AG04450 (cell line): ENCODE data around the gene PLPP6. TPM values are rescaled to one million over a fixed set of nuclear protein-coding genes. Genes with fewer than 3 reads are reported as not detected.

ENCODE experiments used
- CTCF ChIA-PET: fragments of 300-600, 350-600 bp; formaldehyde crosslinking; extraction: SDS; loops from one replicate; lab custom pipeline; 2022; ENCODE audit warnings: antibody characterized with exemption, inconsistent platforms; lab: Charles Lee
- POLR2A ChIA-PET: fragments of 350-600 bp; formaldehyde crosslinking; extraction: SDS; loops from one replicate; lab custom pipeline; 2021; ENCODE audit warnings: antibody characterized with exemption, inconsistent platforms; lab: Yijun Ruan, JAX
- DNase-seq: peaks from one replicate; pipeline ENCODE4 v3.0.0-alpha.2; 2011; ENCODE audit warnings: low read depth, low spot score
- H3K27ac ChIP-seq: one replicate; pipeline ENCODE4 v1.5.1; 2012; ENCODE audit warnings: low read depth, low read length, control low read depth
- H3K27me3 ChIP-seq: one replicate; pipeline ENCODE4 v1.6.0; 2012; ENCODE audit warnings: low read length; ENCODE audit not compliant: control insufficient read depth, insufficient read depth
- H3K4me3 ChIP-seq: 2 replicates; pipeline ENCODE4 v1.5.1; 2011; ENCODE audit warnings: mild to moderate bottlenecking, low read depth, low read length, control low read depth
- H3K9me3 ChIP-seq: 2 replicates; pipeline ENCODE4 v1.5.1; 2012; ENCODE audit warnings: low read length; ENCODE audit not compliant: control insufficient read depth, insufficient read depth
- CTCF ChIP-seq: IDR thresholded peaks from 2 replicates; pipeline ENCODE4 v1.5.1; 2011; ENCODE audit warnings: low read depth, low read length, control low read depth, inconsistent platforms
- polyA plus RNA-seq: library from polyadenylated mRNA; depleted of rRNA; stranded (reverse); fragments of >200 nt; gene quantifications from 2 replicates; pipeline ENCODE4 v1.2.3, GENCODE V29; 2011

Gene PLPP6
- polyA plus RNA-seq, 1 experiment = 12.1 TPM

DNA sequence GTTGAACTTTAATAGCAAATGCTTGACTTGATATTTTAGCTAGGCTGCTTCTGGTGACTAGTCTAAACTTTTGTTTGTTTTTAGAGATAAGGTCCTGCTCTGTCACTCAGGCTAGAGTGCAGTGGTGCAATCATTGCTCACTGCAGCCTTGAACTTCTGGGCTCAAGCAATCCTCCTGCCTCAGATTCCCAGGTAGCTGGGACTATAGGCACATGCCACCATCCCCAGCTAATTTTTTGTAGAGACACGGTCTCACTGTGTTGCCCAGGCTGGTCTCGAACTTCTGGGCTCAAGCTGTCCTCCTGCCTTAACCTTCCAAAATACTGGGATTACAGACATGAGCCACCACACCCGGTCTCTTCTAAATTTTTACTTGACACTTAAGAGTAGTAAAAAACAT, 38.0 kb downstream of the PLPP6 start:
- TF ChIP-seq CTCF = no peak
- ChIA-PET CTCF (no interaction called here), POLR2A (interaction anchor here (0.6 kb wide), 1 partner anchor 479 kb away, joined by 3 read pairs; no protein-coding TSS in a partner anchor)
- Histone ChIP-seq H3K27me3 (no peaks in the 10 kb centered on the region), H3K27ac (no peak overlapping the region), H3K4me3 (no peak overlapping the region), H3K9me3 (no peaks in the 10 kb centered on the region)
- no peak for DNase-seq

- H3K4me3 ChIP-seq = no peak overlapping the region
- TF ChIP-seq CTCF = no peak
- no peak overlapping the region for H3K27ac ChIP-seq
- CTCF ChIA-PET = interaction anchor here (0.5 kb wide), 1 partner anchor 22 kb away, joined by 3 read pairs; the partner anchor contains the start of gene CDC37L1
- H3K27me3 ChIP-seq = no peaks in the 10 kb centered on the region
- POLR2A ChIA-PET = no interaction called here
- DNase-seq = no peak
- H3K9me3 ChIP-seq = no peaks in the 10 kb centered on the region
Measured at GRCh38 chr9:4700932-4701331, 38.8 kb downstream of the PLPP6 start.

DNA sequence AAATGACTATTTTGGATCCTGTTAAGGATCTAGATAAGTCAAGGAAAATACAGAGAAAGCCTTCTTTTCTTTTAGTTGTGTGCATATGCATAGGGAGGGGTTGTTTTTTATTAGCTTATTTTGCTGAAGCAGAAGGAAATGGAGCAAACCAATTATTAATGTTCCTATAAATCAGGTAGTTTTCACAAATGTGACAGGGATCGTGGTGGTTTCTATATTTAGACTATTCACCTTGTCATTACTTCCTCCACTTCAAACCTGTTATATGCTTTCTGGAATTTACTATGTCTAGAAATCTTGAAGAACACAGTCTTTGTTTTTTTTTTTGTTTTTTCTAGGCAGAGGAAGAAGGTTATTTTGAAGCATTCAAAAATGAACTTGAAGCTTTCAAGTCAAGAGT, 39.4 kb downstream of the PLPP6 start:
- Histone ChIP-seq H3K4me3 (no peak overlapping the region), H3K27ac (no peak overlapping the region), H3K27me3 (no peaks in the 10 kb centered on the region), H3K9me3 (no peaks in the 10 kb centered on the region)
- POLR2A ChIA-PET = no interaction called here
- no peak for DNase-seq
- no peak for TF ChIP-seq CTCF
- CTCF ChIA-PET = interaction anchor here (0.5 to 1.1 kb wide), 2 partner anchors 22 to 36 kb away, joined by 3 read pairs; partner anchors contain the start of gene CDC37L1

GRCh38 chr9:4704129-4704528, 42.0 kb downstream of the PLPP6 start:
- TF ChIP-seq CTCF = no peak
- no peak for DNase-seq
- ChIA-PET POLR2A (no interaction called here), CTCF (interaction anchor here (1.0 kb wide), 1 partner anchor 12 kb away, joined by 4 read pairs; no protein-coding TSS in a partner anchor)
- Histone ChIP-seq H3K9me3 (no peaks in the 10 kb centered on the region), H3K4me3 (no peak overlapping the region), H3K27ac (no peak overlapping the region), H3K27me3 (no peaks in the 10 kb centered on the region)

- no peaks in the 10 kb centered on the region for H3K9me3 ChIP-seq
- no peak overlapping the region for H3K4me3 ChIP-seq
- H3K27me3 ChIP-seq = no peaks in the 10 kb centered on the region
- POLR2A ChIA-PET = no interaction called here
- CTCF ChIA-PET = interaction anchor here (0.6 kb wide), 1 partner anchor 11 kb away, joined by 3 read pairs; no protein-coding TSS in a partner anchor
- TF ChIP-seq CTCF = no peak
- DNase-seq = no peak
- H3K27ac ChIP-seq = no peak overlapping the region
Measured at GRCh38 chr9:4706021-4706420, 43.9 kb downstream of the PLPP6 start.
